Activated B cell treated with CpG ODN at 0.5 μM for 24 hours (primary cell): ENCODE results near the gene APBB2. TPM values are rescaled to one million over a fixed set of nuclear protein-coding genes. Genes with fewer than 3 reads are reported as not detected.

ENCODE experiments used
- ATAC-seq: fragments of 200-7000 bp; cut with Tn5 transposase; one replicate; pipeline ENCODE4 v1.10.0; 2021; ENCODE audit warnings: low read depth, mild to moderate bottlenecking, moderate library complexity
- CTCF ChIA-PET: fragments of 350-600 bp; sonication (Branson Sonifier 250); formaldehyde crosslinking; loops from one replicate; lab custom pipeline; 2021; ENCODE audit warnings: antibody characterized with exemption; lab: Charles Lee
- POLR2A ChIA-PET: fragments of 350-600 bp; sonication (Branson Sonifier 250); formaldehyde crosslinking; loops from one replicate; lab custom pipeline; 2021; ENCODE audit warnings: antibody characterized with exemption; lab: Charles Lee
- DNase-seq: peaks from one replicate; pipeline ENCODE4 v3.0.0; 2022
- H3K27ac Mint-ChIP-seq: one replicate; pipeline ENCODE4 v1.8.0; 2020; ENCODE audit warnings: mixed read lengths
- H3K27me3 Mint-ChIP-seq: one replicate; pipeline ENCODE4 v1.8.0; 2021; ENCODE audit warnings: mixed read lengths
- H3K36me3 Mint-ChIP-seq: one replicate; pipeline ENCODE4 v1.8.0; 2021; ENCODE audit warnings: low read depth, mixed read lengths
- H3K4me1 Mint-ChIP-seq: one replicate; pipeline ENCODE4 v1.8.0; 2021; ENCODE audit warnings: mixed read lengths
- H3K4me3 Mint-ChIP-seq: one replicate; pipeline ENCODE4 v1.8.0; 2020; ENCODE audit warnings: mild to moderate bottlenecking, mixed read lengths
- H3K9me3 Mint-ChIP-seq: one replicate; pipeline ENCODE4 v1.8.0; 2020; ENCODE audit warnings: mixed read lengths
- CTCF ChIP-seq: fragments of 200-600 bp; IDR thresholded peaks from one replicate; pipeline ENCODE4 v1.8.0; 2022; ENCODE audit warnings: antibody characterized with exemption, mild to moderate bottlenecking
- intact Hi-C: fragments of 100-400 bp; cut with micrococcal nuclease; formaldehyde crosslinking; loops from one replicate; pipeline ENCODE4 v1.15.1; 2024
- total RNA-seq: library from RNA; stranded (reverse); gene quantifications from 2 replicates; pipeline ENCODE4 v1.2.3, GENCODE V29; 2022

Gene APBB2
- total RNA-seq, 1 donor from 2014 or later = 3.7 TPM

GRCh38 chr4:41160856-41161255 lies 53.5 kb downstream of the APBB2 start:
- no peak for TF ChIP-seq CTCF
- DNase-seq (no peak), ATAC-seq (no peak)
- no peak overlapping the region for H3K4me3 Mint-ChIP-seq
- ChIA-PET POLR2A (interaction anchor here (0.6 kb wide), 1 partner anchor 965 kb away, joined by 8 read pairs; no protein-coding TSS in a partner anchor), CTCF (no interaction called here)
- H3K9me3 Mint-ChIP-seq = no peaks in the 10 kb centered on the region
- no peaks in the 10 kb centered on the region for H3K36me3 Mint-ChIP-seq
- no peak overlapping the region for H3K27ac Mint-ChIP-seq
- no peaks in the 10 kb centered on the region for H3K4me1 Mint-ChIP-seq
- intact Hi-C loops = no loop called here
- H3K27me3 Mint-ChIP-seq = no peaks in the 10 kb centered on the region

DNA sequence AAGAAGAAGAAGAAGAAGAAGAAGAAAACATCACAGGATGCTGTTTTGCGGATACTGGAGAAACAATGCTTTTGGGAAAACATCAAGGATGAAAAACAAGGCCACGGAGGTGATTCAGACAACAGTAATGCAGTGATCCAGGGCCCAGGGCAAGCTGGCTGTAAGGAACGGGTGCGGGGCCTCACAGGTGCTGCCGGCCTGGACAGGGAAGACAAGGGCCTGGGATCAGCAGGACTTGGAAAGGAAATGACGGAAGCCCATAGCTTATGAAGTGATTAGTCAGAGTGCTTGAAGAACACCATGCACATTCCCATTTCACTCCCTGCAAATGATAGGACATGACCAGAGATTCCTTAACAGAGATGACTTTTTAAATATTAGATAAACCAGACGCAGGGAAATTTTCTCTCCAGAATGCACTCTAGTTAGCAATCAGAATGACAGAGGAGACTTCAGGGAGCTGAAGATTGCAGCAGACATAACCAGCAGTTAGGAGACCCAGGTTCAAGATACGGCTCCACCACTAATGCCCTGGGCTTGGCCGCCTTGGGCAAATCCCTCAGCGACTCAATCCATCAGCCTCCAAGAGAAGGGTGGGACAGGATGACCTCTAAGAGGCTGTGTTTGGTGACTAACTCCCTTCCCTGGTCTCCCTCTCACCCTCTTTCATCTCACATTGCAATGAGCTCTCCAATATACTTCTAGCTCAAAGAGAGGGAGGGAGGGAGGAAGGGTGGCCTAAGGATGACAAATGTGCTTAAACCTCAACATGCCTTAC lies 54.1 kb downstream of the APBB2 start:
- H3K4me3 Mint-ChIP-seq = no peak overlapping the region
- no peaks in the 10 kb centered on the region for H3K4me1 Mint-ChIP-seq
- no peak overlapping the region for H3K27ac Mint-ChIP-seq
- no peaks in the 10 kb centered on the region for H3K27me3 Mint-ChIP-seq
- intact Hi-C loops = no loop called here
- POLR2A ChIA-PET = no interaction called here
- no peaks in the 10 kb centered on the region for H3K9me3 Mint-ChIP-seq
- H3K36me3 Mint-ChIP-seq = no peaks in the 10 kb centered on the region
- DNase-seq (no peak), ATAC-seq (no peak)
- CTCF ChIA-PET = no interaction called here
- no peak for TF ChIP-seq CTCF

GRCh38 chr4:41158756-41159155 lies 55.6 kb downstream of the APBB2 start:
- no peaks in the 10 kb centered on the region for H3K9me3 Mint-ChIP-seq
- intact Hi-C loops = no loop called here
- no peaks in the 10 kb centered on the region for H3K36me3 Mint-ChIP-seq
- ChIA-PET CTCF (no interaction called here), POLR2A (no interaction called here)
- ATAC-seq (no peak), DNase-seq (no peak)
- H3K27me3 Mint-ChIP-seq = no peaks in the 10 kb centered on the region
- no peak for TF ChIP-seq CTCF
- H3K4me1 Mint-ChIP-seq = no peaks in the 10 kb centered on the region
- no peak overlapping the region for H3K27ac Mint-ChIP-seq
- no peak overlapping the region for H3K4me3 Mint-ChIP-seq

DNA sequence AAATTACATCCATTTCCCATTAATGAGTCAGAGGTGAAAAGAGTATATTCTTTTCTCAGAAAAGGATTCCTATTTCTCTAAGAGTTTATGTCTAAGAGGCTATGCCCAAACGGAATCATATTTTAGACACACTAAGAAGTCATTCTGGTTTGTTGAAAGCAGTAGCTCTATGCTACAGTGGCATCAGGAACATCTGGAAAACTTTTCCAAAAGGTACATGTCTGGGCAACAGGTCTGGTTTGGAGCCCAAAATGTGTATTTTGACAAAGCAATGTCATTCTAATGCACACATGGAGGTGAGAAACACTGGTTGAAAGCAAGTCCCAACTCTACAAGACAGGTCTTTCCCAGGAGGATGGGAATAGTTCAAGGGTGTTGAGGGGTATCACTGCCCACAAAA lies 56.1 kb downstream of the APBB2 start:
- Mint-ChIP-seq H3K4me1 (no peaks in the 10 kb centered on the region), H3K36me3 (no peaks in the 10 kb centered on the region), H3K9me3 (no peaks in the 10 kb centered on the region), H3K27ac (no peak overlapping the region), H3K4me3 (no peak overlapping the region), H3K27me3 (no peaks in the 10 kb centered on the region)
- CTCF ChIA-PET = no interaction called here
- no peak for DNase-seq
- TF ChIP-seq CTCF = no peak
- intact Hi-C loops = no loop called here
- POLR2A ChIA-PET = no interaction called here
- no peak for ATAC-seq

- Mint-ChIP-seq H3K27ac (no peak overlapping the region), H3K9me3 (no peaks in the 10 kb centered on the region), H3K4me3 (no peak overlapping the region), H3K36me3 (no peaks in the 10 kb centered on the region), H3K27me3 (no peaks in the 10 kb centered on the region), H3K4me1 (no peaks in the 10 kb centered on the region)
- no peak for TF ChIP-seq CTCF
- POLR2A ChIA-PET = no interaction called here
- DNase-seq (no peak), ATAC-seq (no peak)
- intact Hi-C loops = no loop called here
- CTCF ChIA-PET = no interaction called here
These were observed 57.3 kb downstream of the APBB2 start for GRCh38 chr4:41157009-41157408.
